GM15510 (cell line): ENCODE measurements around the gene ST6GAL2.

Experiments
- POLR2A ChIP-seq: IDR thresholded peaks from 3 replicates; pipeline ENCODE4 v1.6.1; 2011; ENCODE audit warnings: borderline replicate concordance; ENCODE audit not compliant: insufficient read length; ENCODE audit errors: extremely low read depth

Gene ST6GAL2

GRCh38 chr2:106878206-106878605, 7.8 kb downstream of the ST6GAL2 start:
- no peak for TF ChIP-seq POLR2A

- no peak for TF ChIP-seq POLR2A
Measured at GRCh38 chr2:106876699-106877098, 9.3 kb downstream of the ST6GAL2 start.

GRCh38 chr2:106869512-106870275, 16.3 kb downstream of the ST6GAL2 start:
- TF ChIP-seq POLR2A = no peak

- no peak for TF ChIP-seq POLR2A
Measured at GRCh38 chr2:106868275-106868674, 17.7 kb downstream of the ST6GAL2 start.

GRCh38 chr2:106867196-106867953, 18.6 kb downstream of the ST6GAL2 start:
- no peak for TF ChIP-seq POLR2A

GRCh38 chr2:106866641-106867040, 19.3 kb downstream of the ST6GAL2 start:
- TF ChIP-seq POLR2A = no peak

- TF ChIP-seq POLR2A = no peak
Measured at GRCh38 chr2:106864051-106864450, 21.9 kb downstream of the ST6GAL2 start.

GRCh38 chr2:106863387-106863786, 22.6 kb downstream of the ST6GAL2 start:
- TF ChIP-seq POLR2A = no peak

GRCh38 chr2:106859498-106859897, 26.5 kb downstream of the ST6GAL2 start:
- TF ChIP-seq POLR2A = no peak

- TF ChIP-seq POLR2A = no peak
Measured at GRCh38 chr2:106858810-106859209, 27.2 kb downstream of the ST6GAL2 start.

GRCh38 chr2:106857882-106858478, 28.0 kb downstream of the ST6GAL2 start:
- no peak for TF ChIP-seq POLR2A

GRCh38 chr2:106853631-106854030, 32.3 kb downstream of the ST6GAL2 start:
- no peak for TF ChIP-seq POLR2A

GRCh38 chr2:106851881-106852501, 34.0 kb downstream of the ST6GAL2 start:
- no peak for TF ChIP-seq POLR2A

- no peak for TF ChIP-seq POLR2A
Measured at GRCh38 chr2:106851087-106851874, 34.7 kb downstream of the ST6GAL2 start.
